HG03457 (cell line): ENCODE data around the gene TMEM184A.
"Not testable (repeated sequence)": the region's sequence is repeated elsewhere in the genome, so short reads cannot be mapped to it uniquely, and the experiment has no call there.

Source experiments
- ATAC-seq: cut with Tn5 transposase; IDR thresholded peaks from one replicate; pipeline ENCODE4 v1.9.1; 2021; ENCODE audit warnings: moderate number of reproducible peaks; ENCODE audit not compliant: unreplicated experiment

The TMEM184A gene

DNA sequence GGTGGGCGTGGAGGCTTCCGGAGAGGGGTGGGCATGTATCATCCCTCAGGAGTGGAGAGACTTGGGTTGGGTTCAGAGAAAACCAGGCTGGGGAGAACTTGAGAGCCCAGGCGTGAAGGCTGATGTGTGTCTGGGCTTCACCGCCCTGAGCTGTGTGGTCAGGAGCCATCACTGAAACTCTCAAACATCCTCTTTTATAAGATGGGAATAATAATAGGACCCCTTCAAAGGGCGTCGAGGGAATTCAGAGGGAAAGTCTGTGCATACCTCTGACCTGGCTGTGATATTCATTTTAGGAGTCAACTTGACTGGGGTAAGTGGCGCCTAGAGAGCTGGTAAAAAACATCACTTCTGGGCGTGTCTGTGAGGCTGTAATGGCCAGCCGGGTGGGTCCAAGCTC lies 34.9 kb upstream of the TMEM184A start:
- no peak for ATAC-seq

DNA sequence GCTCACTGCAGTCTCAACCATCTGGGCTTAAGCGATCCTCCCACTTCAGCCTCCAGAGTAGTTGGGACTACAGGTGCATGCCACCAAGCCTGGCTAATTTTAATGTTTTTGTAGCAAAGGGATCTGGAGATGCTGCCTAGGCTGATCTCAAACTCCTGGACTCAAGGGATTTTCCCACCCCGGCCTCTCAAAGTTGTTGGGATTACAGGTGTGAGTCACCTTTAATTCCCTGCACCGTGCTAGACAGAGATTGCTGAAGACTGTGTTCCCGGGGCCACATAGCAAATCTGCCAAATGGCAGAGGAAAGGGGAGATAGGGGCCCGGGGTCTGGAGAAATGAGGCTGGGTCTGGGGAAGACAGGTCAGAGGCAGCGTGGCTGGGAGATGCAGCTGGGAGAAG lies 34.5 kb upstream of the TMEM184A start:
- no peak for ATAC-seq

DNA sequence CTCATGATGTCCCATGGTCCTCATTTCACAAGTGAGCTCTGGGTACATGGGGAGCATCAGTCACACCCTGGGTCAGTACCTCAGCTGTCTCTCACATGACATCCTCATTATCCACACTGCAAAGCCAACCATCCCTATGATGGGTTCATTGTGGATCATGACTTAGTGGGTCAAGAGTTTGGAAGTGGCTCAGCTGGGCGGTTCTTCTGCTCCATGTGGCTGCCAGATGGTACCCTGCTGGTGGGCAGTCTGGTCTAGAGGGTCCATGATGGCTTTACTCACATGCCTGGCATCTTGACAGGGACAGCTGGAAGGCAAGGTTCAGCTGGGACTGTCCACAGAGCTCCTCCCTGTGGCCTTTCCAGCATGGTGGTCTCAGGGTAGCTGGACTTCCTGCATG lies 33.0 kb upstream of the TMEM184A start:
- no peak for ATAC-seq

DNA sequence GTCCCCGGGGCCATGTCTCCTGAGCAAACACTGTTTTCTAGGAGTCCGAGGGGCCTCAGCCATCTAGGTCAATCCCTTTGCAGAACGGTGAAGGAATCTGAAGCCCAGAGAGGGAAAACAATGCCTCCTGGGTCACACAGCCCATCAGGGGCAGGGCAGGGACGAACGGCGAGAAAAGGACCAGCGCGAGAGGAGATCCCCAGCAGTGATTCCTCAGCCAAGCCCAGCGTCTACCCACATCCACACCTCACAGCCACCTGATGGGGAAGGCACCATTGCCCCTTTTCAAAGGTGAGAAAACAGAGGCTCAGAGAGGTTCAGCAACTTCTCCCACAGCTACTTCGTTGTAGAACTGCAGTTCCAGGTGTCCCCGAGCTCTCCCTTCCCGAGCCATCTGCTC lies 31.7 kb upstream of the TMEM184A start:
- no peak for ATAC-seq

DNA sequence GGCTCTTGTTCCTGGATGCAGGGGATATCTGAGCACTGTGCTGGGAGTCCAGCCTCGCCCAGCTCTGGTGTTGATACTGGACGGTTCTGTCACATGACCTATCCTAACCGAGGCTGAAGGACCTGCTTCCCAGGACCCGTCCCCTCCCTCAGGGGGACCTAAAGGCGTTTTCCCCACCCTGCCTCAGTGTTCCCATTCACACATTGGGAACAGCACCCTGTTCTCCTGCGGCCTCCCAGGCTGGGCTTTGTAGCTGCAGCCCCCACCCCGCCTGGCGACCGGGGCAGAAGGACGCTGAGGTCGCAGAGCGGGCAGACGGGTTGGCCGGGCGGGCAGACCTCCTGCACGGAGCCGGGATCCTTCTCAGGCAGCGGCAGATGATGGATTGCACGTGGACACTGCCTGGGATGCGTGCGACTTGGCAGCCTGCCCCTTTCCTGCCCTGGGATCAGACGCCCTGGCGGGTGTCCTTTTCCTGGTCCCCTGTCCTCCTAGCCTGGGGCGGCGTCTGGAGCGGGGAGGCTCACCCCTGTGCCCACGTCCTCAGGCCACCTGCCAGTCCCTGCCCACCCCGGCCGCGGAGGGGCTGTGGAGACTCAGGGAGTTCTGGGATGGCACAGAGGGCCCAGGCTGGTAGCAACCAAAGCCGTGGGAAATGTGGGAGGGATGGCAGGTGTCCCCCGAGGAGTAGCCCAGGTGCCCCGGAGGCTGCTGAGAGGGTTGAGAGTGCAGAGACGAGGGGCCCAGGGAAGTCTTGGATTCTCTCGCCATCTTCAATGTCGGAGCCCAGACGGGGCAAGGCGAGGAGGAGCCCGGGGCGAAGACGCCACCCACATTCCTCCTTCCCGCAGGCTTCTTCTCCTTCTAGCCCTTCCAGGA lies 31.1 kb upstream of the TMEM184A start:
- ATAC-seq = no peak

DNA sequence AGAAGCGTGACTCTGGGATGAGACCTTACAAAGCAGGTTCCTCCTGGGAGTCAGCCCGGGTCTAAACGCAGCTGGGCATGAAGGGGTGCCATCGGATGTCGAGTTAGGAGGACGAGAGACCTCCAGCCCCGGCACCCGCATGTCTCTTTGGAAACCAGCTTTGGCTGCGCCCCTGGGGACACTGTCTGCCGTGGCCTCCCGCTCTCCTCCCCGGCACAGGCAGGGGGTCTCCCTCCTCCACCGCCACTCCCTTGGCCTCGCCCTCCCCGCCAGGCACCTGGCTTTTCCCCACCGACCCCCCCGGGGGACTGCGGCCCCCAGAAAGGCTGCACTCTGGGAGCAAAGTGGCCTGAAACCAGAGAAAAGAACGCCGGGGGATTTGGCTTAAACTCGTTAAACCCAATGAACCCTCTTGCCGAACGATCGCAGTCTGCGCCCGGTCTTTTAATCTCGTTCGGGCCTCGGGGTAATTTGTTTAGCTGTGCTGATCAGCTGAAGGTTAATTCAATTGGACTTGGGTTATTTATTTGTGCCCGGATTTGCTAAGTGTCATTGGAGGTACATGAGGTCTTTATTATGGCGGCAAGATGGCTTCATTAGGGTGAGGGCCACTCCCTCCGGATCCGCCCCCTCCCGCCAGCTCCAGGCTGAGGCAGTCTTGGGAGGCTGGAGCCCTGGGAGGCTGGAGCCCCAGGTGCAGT lies 30.3 kb upstream of the TMEM184A start:
- no peak for ATAC-seq

DNA sequence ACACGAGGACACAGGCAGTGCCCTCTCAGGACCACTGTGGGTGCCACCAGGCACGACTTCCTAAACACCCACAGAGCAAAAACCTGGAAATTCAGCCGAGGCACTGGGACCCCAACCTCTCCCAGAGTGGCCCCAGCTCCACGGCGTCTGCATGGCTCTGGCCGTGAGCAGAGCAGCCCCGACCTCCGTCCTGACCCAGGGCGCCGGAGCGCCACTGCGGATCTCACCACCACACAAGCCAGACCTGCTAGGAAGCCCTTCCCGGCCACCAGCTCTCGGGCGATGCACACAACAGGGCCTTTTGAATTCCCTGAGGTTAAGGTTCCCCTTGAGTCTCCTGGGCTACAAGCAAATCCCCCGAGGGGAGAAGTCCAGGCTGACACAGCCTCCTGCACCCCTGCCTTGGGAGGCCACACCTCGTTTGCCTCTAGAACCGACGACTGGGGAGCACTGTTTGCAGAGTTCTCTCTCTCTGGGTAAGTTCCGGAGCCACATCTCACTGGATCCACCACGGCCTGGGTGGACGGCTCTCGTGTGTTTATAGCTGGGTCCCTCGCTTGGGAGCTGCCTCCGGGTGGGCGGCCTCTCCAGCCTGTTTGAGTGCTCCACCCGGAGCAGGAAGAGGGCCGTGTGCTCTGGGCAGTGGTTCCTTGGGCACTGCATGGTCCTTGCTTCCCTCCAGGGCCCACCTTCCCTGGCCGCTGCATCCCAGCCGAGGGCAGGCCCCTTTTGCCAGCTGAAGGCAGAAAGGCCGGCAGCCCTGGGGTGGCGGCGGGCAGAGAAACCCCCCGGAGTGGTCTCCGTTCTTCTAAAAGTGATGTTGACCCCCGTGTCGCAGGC lies 29.4 kb upstream of the TMEM184A start:
- ATAC-seq = no peak

DNA sequence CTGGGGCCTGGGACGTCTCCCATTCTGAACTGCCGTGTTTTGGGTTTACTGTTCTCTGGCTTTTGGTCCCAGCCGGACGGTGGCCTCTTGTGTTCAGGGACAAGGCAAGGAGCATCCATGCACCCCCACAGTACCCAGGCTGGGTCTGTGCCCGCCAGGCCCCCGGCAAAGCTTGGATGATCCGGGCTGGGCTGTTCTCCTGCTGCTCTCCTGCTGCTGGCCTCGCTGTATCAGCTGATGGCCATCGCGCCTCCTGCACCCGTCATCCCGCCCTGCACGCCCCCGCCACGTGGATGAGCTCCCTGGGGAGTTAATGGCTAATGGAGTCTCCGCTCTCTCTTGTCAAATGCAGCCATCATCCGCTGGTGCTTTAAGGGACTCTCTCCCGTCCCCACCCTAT lies 28.7 kb upstream of the TMEM184A start:
- no peak for ATAC-seq

DNA sequence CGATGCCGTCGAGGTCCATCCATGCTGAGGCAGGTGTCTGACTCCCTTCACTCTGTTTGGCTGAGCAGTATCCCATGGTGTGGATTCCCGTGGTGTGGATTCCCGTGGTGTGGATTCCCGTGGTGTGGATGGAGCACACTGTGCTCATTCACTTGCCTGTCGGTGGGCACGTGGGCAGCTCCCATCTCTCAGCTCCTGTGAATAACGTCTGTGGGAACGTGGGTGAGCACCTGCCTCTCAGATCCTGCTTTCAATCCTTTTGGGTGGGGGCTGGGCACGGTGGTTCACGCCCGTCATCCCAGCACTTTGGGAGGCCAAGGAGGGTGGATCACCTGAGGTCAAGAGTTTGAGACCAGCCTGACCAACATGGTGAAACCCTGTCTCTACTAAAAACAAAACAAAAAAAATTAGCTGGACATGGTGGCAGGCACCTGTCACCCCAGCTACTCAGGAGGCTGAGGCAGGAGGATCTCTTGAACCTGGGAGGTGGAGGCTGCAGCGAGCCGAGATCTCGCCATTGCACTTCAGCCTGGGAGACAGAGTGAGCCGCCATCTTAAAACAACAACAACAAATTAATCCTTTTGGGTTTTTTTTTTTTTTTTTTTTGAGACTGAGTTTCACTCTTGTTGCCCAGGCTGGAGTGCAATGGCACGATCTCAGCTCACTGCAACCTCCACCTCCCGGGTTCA lies 27.4 kb upstream of the TMEM184A start:
- not testable (repeated sequence) for ATAC-seq

DNA sequence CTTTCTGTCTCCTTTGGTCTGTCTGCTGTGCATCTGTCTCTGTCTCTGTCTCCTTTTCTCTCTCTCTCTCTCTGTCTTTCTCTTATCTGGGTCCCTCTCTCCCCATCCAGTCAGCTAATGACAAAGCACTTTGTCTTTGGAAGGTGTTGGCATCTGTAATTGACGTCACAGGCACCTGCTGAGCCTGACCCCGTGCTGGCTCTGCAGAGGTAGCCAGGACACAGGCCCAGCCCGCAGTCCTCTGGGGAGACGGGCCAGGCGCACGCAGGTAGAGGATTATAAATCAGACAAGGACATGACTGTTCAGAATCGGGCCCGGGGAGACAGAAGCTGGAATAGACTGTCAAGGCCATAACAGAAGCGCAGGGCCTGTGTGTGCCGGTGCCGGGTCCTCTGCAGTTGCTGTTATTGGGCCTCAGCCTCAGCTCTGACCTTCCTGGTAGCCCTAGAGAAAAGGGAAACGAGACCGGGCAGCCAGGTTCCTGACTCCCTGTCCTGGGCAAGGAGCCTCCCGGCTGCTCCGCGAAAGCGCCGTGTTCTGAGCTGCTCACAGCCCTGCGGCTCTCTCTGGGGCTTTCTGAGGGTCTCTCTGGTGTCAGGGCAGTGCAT lies 24.5 kb upstream of the TMEM184A start:
- no peak for ATAC-seq

DNA sequence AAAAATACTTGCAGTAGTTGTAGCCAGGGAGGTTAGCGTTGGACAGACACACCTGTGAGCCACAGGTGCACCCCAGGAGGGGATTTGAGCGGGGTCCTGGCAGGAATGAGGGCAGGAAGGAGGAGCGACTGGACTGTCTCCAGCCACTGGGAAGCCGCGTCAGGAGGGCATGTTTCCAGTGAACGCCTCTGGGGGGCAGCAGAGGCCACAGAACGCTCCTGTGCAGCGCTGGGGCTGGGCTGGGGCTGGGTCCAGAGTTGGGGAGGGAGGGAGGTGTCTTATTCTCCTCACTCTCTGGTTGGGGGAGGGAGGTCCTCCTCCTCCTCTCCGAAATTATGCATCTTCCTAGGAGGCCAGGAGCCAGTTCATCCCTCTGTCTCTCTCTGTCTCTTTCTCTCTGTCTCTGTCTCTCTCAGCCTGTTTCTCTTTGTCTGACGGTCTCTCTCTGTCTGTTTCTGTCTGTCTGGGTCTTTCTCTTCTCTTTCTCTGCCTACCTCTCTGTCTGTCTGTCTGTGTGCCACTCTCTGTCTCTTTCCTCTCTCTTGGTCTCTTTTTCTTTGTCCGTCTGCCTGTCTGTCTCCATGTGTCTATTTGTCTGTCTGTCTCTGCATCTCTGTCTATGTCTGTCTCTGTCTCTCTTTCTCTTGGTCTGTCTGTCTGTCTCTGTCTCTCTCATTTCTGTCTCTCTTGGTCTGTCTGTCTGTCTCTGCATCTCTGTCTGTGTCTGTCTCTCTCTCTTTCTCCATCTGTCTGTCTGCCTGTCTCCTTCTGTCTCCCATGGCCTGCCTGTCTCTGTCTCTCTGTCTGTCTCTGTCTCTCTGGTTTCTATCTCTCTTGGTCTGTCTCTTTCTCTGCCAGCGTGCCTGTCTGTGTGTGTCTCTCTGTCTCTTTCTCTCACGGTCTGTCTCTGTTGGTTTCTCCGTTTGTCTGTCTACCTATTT lies 23.7 kb upstream of the TMEM184A start:
- ATAC-seq = no peak

DNA sequence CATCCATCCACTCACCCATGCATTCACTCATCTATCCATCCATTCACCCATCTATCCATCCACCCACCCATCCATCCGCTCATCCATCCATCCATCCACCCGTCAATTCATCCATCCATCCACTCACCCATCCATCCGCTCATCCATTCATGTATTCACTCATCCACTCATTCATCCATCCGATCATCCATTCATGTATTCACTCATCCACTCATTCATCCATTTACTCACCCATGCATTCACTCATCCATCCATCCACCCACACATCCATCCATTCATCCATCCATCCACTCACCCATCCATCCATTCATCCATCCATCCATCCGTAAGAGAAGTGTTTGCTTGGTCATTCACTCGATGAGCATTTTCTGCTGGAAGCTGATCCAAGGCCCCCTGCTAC lies 22.5 kb upstream of the TMEM184A start:
- ATAC-seq = no peak

DNA sequence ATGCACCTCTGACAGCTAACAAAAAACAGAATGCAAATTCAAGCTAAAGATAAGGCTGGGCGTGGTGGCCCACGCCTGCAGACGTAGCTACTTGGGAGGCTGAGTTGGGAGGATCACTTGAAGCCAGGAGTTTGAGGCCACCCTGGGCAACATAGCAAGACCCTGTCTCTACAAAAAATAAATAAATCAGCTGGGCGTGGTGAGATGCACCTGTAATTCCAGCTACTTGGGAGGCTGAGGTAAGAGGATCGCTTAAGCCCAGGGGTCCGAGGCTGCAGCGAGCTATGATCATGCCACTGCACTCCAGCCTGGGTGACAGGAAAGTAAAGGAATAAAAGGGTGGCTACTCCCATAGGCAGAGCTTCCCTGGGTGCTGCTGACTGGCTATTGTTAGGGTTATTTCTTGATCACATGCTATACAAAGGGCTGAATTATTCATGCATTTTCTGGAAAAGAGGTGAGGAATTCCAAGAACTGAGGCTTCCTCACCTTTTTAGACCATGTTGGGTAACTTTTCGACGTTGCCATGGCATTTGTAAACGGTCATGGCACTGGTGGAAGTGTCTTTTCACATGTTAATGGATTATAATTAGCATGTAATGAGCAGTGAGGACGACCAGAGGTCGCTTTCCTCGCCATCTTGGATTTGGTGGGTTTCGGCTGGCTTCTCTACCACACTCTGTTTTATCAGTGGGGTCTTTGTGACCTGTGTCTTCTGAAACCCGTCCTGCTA lies 20.7 kb upstream of the TMEM184A start:
- no peak for ATAC-seq

DNA sequence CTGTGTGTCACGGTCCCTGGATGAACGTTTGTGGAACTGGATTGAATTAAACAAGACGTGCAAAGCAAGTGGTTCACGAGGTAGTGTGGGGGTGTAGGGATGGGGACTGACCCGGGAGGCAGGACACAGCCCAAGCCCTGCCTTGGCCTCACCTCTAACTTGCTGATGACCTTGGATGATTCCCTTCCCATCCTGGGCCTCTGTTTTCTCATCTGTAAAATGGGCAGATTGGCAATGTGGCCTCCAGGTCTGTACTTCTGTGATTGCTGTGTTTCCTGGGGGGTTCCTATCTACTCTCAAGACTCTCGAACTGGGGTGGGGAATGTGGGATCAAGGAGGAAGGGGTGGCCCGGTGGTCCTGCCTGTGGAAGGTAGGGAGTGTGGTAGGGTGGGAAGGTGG lies 19.8 kb upstream of the TMEM184A start:
- ATAC-seq = no peak

DNA sequence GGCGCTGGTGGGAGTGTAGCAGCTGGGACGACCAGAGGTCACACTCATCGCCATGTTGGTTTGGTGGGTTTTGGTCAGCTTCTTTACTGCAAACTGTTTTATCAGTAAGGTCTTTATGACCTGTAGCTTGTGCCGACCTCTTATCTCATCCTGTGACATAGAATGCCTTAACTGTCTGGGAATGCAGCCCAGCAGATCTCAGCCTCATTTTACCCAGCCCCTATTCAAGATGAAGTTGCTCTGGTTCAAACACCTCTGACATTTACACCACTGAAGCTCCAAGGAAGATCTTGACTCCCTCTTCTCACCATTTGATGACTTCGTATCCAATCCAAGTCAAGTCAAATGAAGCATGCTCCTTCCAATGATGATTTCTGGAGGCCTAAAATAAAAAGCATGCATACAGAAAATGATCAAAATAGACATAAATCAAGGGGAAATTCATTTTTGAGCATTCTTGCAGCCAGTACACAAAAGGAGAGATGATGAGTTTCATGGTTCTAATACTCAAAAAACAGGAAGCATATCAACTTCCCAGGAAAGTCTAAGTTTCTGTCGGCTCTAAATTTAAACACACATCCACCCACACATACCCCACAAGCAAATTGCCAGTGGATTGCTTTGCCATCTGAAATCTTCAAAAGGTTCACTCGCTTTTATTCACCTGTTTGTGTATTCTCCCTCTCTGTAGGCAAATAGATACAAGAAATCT lies 16.3 kb upstream of the TMEM184A start:
- no peak for ATAC-seq

DNA sequence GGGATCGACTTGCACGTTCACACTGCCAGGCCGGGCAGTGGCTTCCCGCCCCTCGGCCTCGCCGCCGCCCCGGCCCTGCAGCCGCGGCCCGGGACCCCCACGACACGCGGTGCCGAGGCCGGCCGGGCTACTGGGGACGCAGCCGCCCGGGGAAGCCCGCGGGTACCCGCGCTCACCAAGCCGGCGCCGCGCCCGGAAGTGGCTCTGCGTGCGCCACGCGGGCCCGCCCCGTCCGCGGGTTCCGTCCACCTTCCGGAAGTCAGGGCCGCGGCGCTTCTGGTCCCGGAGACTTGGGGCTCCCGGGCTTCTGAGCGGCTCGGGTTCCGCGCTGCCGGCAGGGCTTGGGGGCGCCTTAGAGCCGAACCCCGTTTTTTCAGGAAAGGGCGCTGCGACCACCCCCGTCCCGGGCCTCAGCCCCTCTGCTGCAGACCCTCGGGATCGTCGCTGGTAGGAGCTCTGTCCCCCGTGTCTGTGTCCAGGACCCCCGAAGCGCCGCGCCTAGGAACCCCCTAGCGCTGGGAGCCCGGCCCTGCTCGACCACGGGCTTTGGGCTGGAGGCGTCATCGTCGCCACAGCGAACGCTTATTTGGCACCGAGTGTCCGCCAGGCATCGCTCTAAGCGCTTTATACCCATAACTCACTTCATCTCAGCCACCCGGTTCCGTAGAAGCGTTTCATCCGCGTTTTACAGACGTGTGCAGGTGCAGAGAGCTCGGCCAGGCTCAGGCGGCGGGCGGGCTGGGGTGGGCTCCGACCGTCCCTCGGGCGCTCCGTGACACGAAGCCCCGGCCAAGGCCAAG lies 14.0 kb upstream of the TMEM184A start, which contains the start of gene PSMG3:
Gene PSMG3, minus strand, starts transcription at position 200 of the 800 bp plus-strand sequence. CDS start 693 bp downstream, outside the sequence.
- peak; percentile 79 for ATAC-seq

DNA sequence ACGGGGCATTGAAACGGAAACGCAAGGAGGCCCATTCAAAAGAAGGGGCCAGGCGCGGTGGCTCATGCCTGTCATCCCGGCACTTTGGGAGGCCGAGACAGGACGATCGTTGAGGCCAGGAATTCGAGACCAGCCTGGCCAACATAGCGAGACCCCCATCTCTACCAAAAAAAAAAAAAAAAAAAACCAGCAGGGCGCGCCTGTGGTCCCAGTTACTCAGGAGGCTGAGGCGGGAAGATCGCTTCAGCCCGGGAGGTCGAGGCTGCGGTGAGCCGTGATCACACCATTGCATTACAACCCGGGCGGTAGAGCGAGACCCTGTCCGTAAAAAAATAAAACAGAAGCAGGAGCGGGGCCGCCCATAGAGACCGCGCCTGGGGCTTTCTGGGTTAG lies 13.4 kb upstream of the TMEM184A start:
- no peak for ATAC-seq
